GM13977 (cell line): ENCODE results near the gene SAMD11.
A peak's percentile ranks its signal among the peaks of the same experiment; 100 is the strongest.

ENCODE experiments used
- DNase-seq: peaks from one replicate; pipeline ENCODE4 v3.0.0; 2012; ENCODE audit warnings: low spot score
- in situ Hi-C: fragments of 300-500 bp; cut with MboI; formaldehyde crosslinking; loops from one replicate; pipeline ENCODE4 v1.12.0; 2022; ENCODE audit warnings: low sequenced_read_pairs, low pct_unique_long_range_greater_than_20kb, mixed read lengths, inconsistent platforms; ENCODE audit not compliant: unreplicated experiment
- TF ChIP-seq, protein P1 (sequence below): IDR thresholded peaks from 2 replicates; pipeline ENCODE4 v1.5.1; 2012; ENCODE audit warnings: mild to moderate bottlenecking, control low read depth; ENCODE audit not compliant: insufficient read depth; ENCODE audit errors: extremely low read depth, missing control alignments

The SAMD11 gene

DNA sequence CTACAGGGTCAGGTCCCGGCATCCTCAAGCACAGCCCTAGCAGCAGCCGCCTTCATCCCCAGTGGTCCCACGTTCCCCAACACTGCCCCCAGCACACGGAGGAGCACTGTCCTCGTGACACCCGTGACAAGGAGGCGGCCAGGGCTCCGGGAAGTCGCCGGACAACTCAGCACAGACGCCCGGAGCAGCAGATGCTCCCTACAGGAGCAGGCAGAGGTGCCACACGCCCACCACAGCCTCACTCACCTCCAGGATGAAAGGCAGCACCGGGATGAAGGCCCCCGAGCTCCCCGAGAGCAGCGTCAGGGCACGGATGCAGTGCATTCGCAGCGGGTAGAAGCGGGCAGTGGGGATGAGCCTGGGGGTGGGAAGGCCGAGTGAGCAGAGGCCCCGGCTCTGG, 27.2 kb downstream of the SAMD11 start:
- TF ChIP-seq, protein P1, sequence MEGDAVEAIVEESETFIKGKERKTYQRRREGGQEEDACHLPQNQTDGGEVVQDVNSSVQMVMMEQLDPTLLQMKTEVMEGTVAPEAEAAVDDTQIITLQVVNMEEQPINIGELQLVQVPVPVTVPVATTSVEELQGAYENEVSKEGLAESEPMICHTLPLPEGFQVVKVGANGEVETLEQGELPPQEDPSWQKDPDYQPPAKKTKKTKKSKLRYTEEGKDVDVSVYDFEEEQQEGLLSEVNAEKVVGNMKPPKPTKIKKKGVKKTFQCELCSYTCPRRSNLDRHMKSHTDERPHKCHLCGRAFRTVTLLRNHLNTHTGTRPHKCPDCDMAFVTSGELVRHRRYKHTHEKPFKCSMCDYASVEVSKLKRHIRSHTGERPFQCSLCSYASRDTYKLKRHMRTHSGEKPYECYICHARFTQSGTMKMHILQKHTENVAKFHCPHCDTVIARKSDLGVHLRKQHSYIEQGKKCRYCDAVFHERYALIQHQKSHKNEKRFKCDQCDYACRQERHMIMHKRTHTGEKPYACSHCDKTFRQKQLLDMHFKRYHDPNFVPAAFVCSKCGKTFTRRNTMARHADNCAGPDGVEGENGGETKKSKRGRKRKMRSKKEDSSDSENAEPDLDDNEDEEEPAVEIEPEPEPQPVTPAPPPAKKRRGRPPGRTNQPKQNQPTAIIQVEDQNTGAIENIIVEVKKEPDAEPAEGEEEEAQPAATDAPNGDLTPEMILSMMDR, result no peak
- in situ Hi-C loops, result no loop called here
- no peak for DNase-seq

DNA sequence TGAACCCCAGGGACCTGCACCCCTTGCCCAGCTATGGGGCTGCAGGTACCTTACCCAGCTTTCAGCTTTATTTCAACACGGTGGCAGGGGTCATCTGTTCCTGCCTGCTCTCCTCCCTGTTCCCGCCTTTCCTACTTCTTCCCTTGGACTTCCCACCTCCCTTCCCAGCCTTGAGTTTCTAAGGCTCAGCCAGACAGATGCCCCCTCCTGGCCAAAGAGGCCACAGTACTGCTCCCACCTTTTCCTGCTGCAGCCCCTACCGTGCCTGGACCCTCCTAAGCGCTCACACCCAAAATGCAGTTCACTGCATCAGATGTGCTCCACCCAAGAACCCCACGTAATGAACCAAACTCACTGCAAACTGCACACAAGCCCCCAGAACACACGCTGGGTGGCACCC, 27.6 kb downstream of the SAMD11 start:
- TF ChIP-seq, protein P1, result peak; percentile 6
- DNase-seq, result no peak
- in situ Hi-C loops, result no loop called here

DNA sequence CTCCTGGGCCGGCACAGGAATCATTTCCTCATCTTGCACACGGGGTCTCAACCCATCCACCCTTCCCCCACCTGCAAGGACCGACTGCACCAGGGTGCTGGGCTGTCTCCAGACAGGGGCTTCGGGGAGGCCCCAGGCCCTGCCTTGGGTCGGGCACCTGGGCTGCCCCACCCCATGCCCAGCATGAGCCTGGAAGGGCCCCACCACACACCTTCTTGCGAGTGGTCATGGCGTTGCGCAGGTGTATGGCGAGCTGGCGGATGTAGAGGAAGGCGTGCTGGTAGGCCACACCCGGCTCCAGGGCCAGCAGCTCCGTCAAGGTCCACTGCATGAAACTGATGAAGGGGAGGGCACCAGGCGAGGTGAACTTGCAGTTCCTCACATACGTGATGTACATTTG, 28.5 kb downstream of the SAMD11 start:
- in situ Hi-C loops, result no loop called here
- TF ChIP-seq, protein P1, result no peak

DNA sequence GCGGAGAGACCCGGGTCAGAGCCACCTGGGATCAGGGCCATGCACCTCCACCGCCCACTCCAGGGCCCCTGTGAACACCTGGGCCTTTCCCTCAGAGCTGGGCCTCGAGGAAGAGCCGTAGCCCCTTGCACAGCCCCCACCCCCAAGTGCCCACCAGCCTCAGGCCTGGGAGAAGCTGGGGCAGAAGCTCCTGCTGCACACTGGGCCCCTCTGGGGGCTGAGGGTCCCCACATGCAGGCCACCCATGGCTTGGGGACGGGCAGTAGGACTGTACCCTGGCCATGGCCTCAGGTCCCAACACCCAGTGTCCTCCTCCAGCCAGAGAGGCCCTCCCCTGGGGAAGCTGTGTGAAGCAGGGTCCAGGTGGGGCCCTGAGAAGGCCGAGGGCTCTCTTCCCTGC, 28.9 kb downstream of the SAMD11 start:
- DNase-seq, result no peak
- TF ChIP-seq, protein P1, result no peak
- in situ Hi-C loops, result no loop called here

More for the DNA sequence above, 28.5 kb downstream of the SAMD11 start:
- DNase-seq, result no peak

DNA sequence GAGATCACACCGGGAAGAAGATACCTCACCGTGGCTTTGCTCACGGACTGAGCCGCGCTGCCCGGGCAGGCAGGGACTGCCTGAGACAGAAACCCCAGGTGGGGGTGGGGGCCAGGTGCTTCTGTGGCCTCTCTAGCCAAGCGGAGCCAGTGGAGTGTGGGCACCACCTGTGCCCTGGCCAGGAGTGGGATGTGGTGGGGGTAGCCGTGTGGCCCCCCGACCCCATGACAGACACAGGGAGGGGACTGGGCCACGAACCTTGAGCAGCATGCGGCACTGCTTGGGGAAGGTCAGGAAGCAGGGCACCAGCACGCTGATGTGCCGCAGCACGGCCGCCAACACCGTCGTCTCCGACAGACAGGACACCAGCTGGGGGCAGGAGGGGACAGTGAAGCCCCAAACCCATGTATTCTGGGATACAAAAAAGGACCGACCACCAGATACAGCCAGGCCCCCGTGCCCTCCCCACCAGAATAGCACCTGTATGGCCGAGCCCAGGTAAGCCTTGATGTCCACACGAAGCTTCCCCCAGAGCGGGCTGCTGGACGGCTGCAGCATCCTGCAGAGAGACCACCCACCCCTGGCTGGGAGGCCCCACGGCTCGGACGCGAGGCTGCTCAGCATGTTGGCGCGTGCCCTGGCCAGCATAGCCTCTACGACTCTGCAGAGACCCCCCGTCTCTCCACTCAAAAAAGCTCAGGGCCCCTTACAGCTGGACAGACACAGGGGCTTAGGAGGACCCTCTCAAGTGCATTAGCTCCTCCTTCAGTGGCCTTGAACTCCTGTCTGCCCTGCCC, 30.0 kb downstream of the SAMD11 start:
- TF ChIP-seq, protein P1, result no peak
- in situ Hi-C loops, result no loop called here
- DNase-seq, result no peak

DNA sequence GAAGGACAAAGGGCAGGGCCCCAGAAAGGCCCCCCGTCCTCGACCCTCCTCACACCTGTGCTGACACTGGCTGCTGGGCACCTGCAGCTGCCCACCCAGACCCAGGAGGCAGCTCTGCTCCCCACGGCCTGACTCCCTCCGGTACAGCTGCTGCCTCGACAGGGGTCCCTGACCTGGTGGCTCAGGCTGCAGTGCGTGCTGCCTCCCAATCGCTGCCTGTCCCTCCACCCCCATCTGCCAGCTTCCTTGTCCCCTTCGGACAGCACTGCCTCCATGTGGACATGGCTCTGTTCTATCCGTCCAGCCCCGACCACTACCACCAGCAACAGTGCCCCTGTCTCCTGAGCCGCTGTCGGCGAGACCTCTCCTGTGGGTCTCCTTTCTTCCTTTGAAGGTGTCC, 31.2 kb downstream of the SAMD11 start:
- TF ChIP-seq, protein P1, result no peak
- no peak for DNase-seq
- in situ Hi-C loops, result no loop called here
